Cardiac muscle cell (in vitro differentiated cells and primary cell): ENCODE measurements around the gene NOXO1. TPM values are rescaled to one million over a fixed set of nuclear protein-coding genes. Genes with fewer than 3 reads are reported as not detected.

Source experiments
- DNase-seq, 2 donors: peaks; one replicate each; pipeline versions ENCODE4 v3.0.0 to v3.0.0-alpha.2; 2010 to 2017; ENCODE audit warnings: low read depth in 1 of 2, low spot score in 1 of 2
- H3K27ac ChIP-seq: fragments of 200-600 bp; sonication (generic); 2 replicates; pipeline ENCODE4 v1.5.1; 2016
- H3K27me3 ChIP-seq: fragments of 200-600 bp; sonication (generic); 2 replicates; pipeline ENCODE4 v1.6.0; 2016; ENCODE audit warnings: control low read depth
- H3K36me3 ChIP-seq: fragments of 200-600 bp; sonication (generic); 2 replicates; pipeline ENCODE4 v1.5.1; 2016; ENCODE audit warnings: control low read depth
- H3K4me1 ChIP-seq: fragments of 200-600 bp; sonication (generic); 2 replicates; pipeline ENCODE4 v1.8.1; 2017; ENCODE audit warnings: low read depth, mild to moderate bottlenecking, mixed run types
- H3K4me3 ChIP-seq: fragments of 200-600 bp; sonication (generic); 2 replicates; pipeline ENCODE4 v1.5.1; 2016; ENCODE audit warnings: mild to moderate bottlenecking
- H3K9me3 ChIP-seq: fragments of 200-600 bp; sonication (generic); 2 replicates; pipeline ENCODE4 v1.5.1; 2017; ENCODE audit warnings: low read depth, mild to moderate bottlenecking, control low read depth
- CTCF ChIP-seq: IDR thresholded peaks from 2 replicates; pipeline ENCODE4 v1.5.1; 2012; ENCODE audit warnings: low read depth, mild to moderate bottlenecking, low read length
- polyA plus RNA-seq: library from polyadenylated mRNA; unstranded; fragments of >200 nt; fragmentation: Nextera tagmentation; extraction: Ambion mirVana; gene quantifications from 2 replicates; pipeline ENCODE4 v1.2.1, GENCODE V29; 2016
- total RNA-seq: library from RNA; depleted of rRNA; stranded (reverse); fragments of >200 nt; gene quantifications from 2 replicates; pipeline ENCODE4 v1.2.3, GENCODE V29; 2016

Gene NOXO1
- total and polyA plus RNA-seq, 2 experiments from 2014 or later: 1.2 to 1.3 TPM

GRCh38 chr16:2001456-2002355, 20.4 kb upstream of the NOXO1 start:
- no peak overlapping the region for H3K27ac ChIP-seq
- no peak for TF ChIP-seq CTCF
- H3K4me3 ChIP-seq: no peak overlapping the region
- no peaks in the 10 kb centered on the region for H3K27me3 ChIP-seq
- H3K36me3 ChIP-seq: peaks cover 39% of the 10 kb centered on the region
- no peak for DNase-seq
- H3K9me3 ChIP-seq: no peaks in the 10 kb centered on the region
- H3K4me1 ChIP-seq: peaks cover 11% of the 10 kb centered on the region

DNA sequence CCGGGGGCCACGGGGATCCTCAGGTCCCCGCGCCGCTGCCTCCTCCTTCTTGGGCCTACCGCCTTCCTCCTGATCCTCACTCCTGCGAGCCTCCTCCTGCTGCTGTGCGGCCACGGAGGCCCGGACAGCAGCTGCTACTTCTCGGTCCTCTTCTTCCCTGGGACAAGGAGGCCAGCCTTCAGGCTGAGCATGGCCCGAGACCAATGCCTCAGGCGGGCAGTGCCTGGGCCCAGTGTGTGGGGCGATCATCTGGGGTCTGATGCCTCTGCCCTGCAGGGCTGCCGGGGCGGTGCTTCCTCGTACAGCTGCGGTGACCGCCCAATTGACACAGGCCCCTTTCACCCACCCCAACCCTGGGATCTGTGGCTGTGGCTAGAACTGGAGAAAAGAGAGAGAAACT, 19.8 kb upstream of the NOXO1 start:
- H3K4me3 ChIP-seq: no peak overlapping the region
- no peak overlapping the region for H3K27ac ChIP-seq
- H3K36me3 ChIP-seq: peaks cover 39% of the 10 kb centered on the region
- DNase-seq: no peak
- no peak for TF ChIP-seq CTCF
- peaks cover 11% of the 10 kb centered on the region for H3K4me1 ChIP-seq
- H3K27me3 ChIP-seq: no peaks in the 10 kb centered on the region
- no peaks in the 10 kb centered on the region for H3K9me3 ChIP-seq

- TF ChIP-seq CTCF: no peak
- H3K27me3 ChIP-seq: no peaks in the 10 kb centered on the region
- H3K9me3 ChIP-seq: no peaks in the 10 kb centered on the region
- H3K27ac ChIP-seq: no peak overlapping the region
- H3K36me3 ChIP-seq: peaks cover 39% of the 10 kb centered on the region
- no peak for DNase-seq
- H3K4me3 ChIP-seq: no peak overlapping the region
- peaks cover 10% of the 10 kb centered on the region for H3K4me1 ChIP-seq
Measured at GRCh38 chr16:1999866-2000514, 18.7 kb upstream of the NOXO1 start.

GRCh38 chr16:1998852-1999801, 17.9 kb upstream of the NOXO1 start:
- no peak overlapping the region for H3K4me3 ChIP-seq
- H3K36me3 ChIP-seq: peaks cover 39% of the 10 kb centered on the region
- no peaks in the 10 kb centered on the region for H3K9me3 ChIP-seq
- H3K27ac ChIP-seq: no peak overlapping the region
- TF ChIP-seq CTCF: no peak
- no peak for DNase-seq
- no peaks in the 10 kb centered on the region for H3K27me3 ChIP-seq
- H3K4me1 ChIP-seq: peaks cover 2% of the 10 kb centered on the region

DNA sequence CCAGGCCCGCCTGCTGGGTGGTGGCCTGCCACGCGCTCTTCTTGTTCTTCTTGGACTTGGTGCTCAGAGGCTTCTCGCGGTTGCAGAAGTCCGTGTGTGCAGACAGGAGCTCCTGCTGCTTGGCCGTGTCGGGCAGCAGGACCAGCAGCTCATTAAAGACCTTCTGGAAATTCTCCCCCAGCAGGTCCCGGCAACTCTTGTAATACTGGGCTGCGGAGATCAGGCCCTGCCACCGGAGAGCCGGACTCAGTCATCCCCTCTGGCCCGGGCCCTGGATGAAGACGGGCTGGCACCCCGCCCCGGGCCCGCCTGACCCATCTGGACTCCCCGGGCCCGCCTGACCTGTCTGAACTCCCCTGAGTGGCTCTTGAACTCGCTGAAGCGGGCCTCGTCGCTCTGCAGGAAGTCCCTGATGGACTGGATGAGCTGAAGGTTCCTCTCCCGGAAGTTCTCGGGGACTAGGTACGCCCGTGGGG, 17.1 kb upstream of the NOXO1 start:
- no peaks in the 10 kb centered on the region for H3K9me3 ChIP-seq

More for the DNA sequence above, 17.1 kb upstream of the NOXO1 start:
- peaks cover 39% of the 10 kb centered on the region for H3K36me3 ChIP-seq
- H3K27ac ChIP-seq: no peak overlapping the region
- H3K4me1 ChIP-seq: no peaks in the 10 kb centered on the region
- no peak for TF ChIP-seq CTCF
- no peaks in the 10 kb centered on the region for H3K27me3 ChIP-seq
- H3K4me3 ChIP-seq: no peak overlapping the region
- DNase-seq: no peak
